Measurements from ENCODE around the gene DDAH2. TPM values are rescaled to one million over a fixed set of nuclear protein-coding genes. Genes with fewer than 3 reads are reported as not detected.

Gene DDAH2
- total RNA-seq, 1 donor from 2014 or later, result 142 TPM

- no peak overlapping the region for H3K27ac Mint-ChIP-seq
- H3K36me3 Mint-ChIP-seq, result no peaks in the 10 kb centered on the region
- H3K27me3 Mint-ChIP-seq (ENCODE audit: low read depth), result no peaks in the 10 kb centered on the region
- DNase-seq (ENCODE audit: low spot score in 2 of 2, unreplicated experiment in 2 of 2), result no peak
- TF ChIP-seq, protein P1, sequence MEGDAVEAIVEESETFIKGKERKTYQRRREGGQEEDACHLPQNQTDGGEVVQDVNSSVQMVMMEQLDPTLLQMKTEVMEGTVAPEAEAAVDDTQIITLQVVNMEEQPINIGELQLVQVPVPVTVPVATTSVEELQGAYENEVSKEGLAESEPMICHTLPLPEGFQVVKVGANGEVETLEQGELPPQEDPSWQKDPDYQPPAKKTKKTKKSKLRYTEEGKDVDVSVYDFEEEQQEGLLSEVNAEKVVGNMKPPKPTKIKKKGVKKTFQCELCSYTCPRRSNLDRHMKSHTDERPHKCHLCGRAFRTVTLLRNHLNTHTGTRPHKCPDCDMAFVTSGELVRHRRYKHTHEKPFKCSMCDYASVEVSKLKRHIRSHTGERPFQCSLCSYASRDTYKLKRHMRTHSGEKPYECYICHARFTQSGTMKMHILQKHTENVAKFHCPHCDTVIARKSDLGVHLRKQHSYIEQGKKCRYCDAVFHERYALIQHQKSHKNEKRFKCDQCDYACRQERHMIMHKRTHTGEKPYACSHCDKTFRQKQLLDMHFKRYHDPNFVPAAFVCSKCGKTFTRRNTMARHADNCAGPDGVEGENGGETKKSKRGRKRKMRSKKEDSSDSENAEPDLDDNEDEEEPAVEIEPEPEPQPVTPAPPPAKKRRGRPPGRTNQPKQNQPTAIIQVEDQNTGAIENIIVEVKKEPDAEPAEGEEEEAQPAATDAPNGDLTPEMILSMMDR (IDR thresholded peaks at IDR 0.05; ENCODE audit: unreplicated experiment), result no peak
- no peaks in the 10 kb centered on the region for H3K9me3 Mint-ChIP-seq
- H3K4me1 Mint-ChIP-seq, result peaks cover 8% of the 10 kb centered on the region
- H3K4me3 Mint-ChIP-seq, result no peak overlapping the region
Observed at GRCh38 chr6:31768363-31769257, 39.5 kb upstream of the DDAH2 start.

DNA sequence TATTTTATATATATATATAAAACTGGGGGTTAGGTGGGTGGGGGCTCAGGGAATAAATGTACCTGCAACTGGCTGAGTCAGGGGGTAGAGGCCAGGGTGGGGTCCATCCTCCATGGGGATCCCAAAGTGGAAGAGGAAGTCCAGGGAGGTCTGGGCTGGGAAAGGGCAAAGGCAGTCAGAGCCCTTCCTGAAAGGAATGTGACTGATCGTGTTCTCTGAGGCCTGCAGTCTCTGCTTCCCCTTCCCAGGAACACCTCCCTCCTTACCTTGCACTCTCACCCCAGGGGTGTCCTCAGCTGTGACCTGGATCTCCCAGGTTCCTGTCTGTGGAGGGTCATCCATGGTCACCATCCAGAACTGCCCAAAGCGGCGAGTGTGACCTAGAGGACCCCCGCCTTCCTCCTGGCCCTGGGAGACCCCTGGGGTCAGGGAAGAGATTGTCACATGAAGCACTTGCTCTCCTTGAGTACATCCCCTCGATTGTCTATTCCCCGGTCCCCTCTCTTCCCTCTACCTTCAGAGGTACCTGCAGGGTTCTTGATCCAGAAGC, 38.1 kb upstream of the DDAH2 start:
- H3K27me3 Mint-ChIP-seq (ENCODE audit: low read depth), result no peaks in the 10 kb centered on the region
- peaks cover 12% of the 10 kb centered on the region for H3K4me1 Mint-ChIP-seq
- H3K4me3 Mint-ChIP-seq, result no peak overlapping the region
- no peaks in the 10 kb centered on the region for H3K36me3 Mint-ChIP-seq
- H3K27ac Mint-ChIP-seq, result no peak overlapping the region
- no peaks in the 10 kb centered on the region for H3K9me3 Mint-ChIP-seq
- no peak for DNase-seq (ENCODE audit: low spot score in 2 of 2, unreplicated experiment in 2 of 2)
- TF ChIP-seq, protein P1 (IDR thresholded peaks at IDR 0.05; ENCODE audit: unreplicated experiment), result no peak

GRCh38 chr6:31765910-31766794, 37.1 kb upstream of the DDAH2 start:
- DNase-seq (ENCODE audit: low spot score in 2 of 2, unreplicated experiment in 2 of 2), result no peak
- peak overlapping the region; percentile 25 for H3K4me3 Mint-ChIP-seq

GRCh38 chr6:31765559-31765909, 36.4 kb upstream of the DDAH2 start:
- TF ChIP-seq, protein P1 (IDR thresholded peaks at IDR 0.05; ENCODE audit: unreplicated experiment), result no peak
- H3K27me3 Mint-ChIP-seq (ENCODE audit: low read depth), result no peaks in the 10 kb centered on the region
- no peak overlapping the region for H3K27ac Mint-ChIP-seq
- no peaks in the 10 kb centered on the region for H3K9me3 Mint-ChIP-seq
- H3K4me3 Mint-ChIP-seq, result no peak overlapping the region
- no peaks in the 10 kb centered on the region for H3K36me3 Mint-ChIP-seq
- DNase-seq (ENCODE audit: low spot score in 2 of 2, unreplicated experiment in 2 of 2), result no peak
- H3K4me1 Mint-ChIP-seq, result peaks cover 12% of the 10 kb centered on the region

More at GRCh38 chr6:31765910-31766794, 37.1 kb upstream of the DDAH2 start:
- no peaks in the 10 kb centered on the region for H3K9me3 Mint-ChIP-seq
- no peak overlapping the region for H3K27ac Mint-ChIP-seq
- H3K36me3 Mint-ChIP-seq, result no peaks in the 10 kb centered on the region
- H3K27me3 Mint-ChIP-seq (ENCODE audit: low read depth), result no peaks in the 10 kb centered on the region
- TF ChIP-seq, protein P1 (IDR thresholded peaks at IDR 0.05; ENCODE audit: unreplicated experiment), result no peak
- H3K4me1 Mint-ChIP-seq, result peaks cover 12% of the 10 kb centered on the region

GRCh38 chr6:31764198-31764597, 35.1 kb upstream of the DDAH2 start:
- Mint-ChIP-seq H3K9me3 (no peaks in the 10 kb centered on the region), H3K4me3 (no peak overlapping the region), H3K27ac (peak overlapping the region; percentile 57), H3K36me3 (peaks cover 3% of the 10 kb centered on the region), H3K4me1 (peaks cover 12% of the 10 kb centered on the region), H3K27me3 (ENCODE audit: low read depth) (no peaks in the 10 kb centered on the region)
- DNase-seq (ENCODE audit: low spot score in 2 of 2, unreplicated experiment in 2 of 2), result no peak
- TF ChIP-seq, protein P1 (IDR thresholded peaks at IDR 0.05; ENCODE audit: unreplicated experiment), result no peak

All from mesothelial cell of epicardium (in vitro differentiated cells).